Dermis lymphatic vessel endothelial cell (primary cell): ENCODE data around the gene SMC3. TPM values are rescaled to one million over a fixed set of nuclear protein-coding genes. Genes with fewer than 3 reads are reported as not detected.

Source experiments
- total RNA-seq: library from RNA; depleted of rRNA; stranded (reverse); fragments of >200 nt; gene quantifications from 2 replicates; pipeline ENCODE4 v1.2.1, GENCODE V29; 2014

Gene SMC3
- total RNA-seq: 18.7 and 27.1 TPM in 2 replicates

DNA sequence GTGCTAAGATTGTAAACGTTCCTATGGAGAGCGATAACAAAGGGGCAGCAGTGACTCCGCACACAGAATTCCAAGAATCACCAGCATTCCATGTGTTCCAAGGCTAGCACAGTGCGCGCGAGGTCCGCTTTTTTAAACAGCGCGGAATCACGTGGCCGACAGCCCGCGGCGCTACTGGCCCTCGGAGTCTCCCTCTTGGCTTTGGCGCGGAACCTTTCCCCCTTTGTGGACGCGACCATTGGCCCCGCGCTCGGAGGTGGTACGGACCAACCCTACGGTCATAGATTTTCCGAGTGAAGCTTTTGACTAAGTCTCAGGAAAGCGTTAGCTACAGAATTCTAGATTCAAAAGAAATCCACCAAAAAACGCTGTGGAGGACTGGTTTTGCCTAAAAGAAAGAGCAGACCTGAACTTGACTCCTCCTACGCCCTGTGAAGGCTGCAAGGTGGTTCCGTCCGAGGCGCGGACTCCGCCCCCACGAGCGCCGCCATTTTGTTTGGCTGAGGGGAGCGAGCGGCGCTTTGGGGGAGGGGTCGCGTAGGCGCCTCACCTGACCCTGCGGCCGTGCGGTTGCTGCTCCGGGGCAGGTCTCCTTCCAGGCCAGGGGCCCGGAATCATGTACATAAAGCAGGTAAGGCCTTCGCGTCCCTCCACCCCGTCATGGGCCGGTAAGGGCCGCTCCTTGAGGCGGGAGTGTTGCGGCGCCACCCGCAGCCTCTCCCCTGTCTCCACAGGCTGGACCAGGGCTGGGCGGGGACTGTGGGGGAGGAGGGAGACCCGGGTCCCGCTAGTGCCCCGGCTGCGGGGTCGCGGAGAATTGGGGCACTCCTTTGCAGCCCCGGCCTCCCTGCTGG lies at the start of gene SMC3:
SMC3 (plus strand) TSS at position 495 of the 854 bp plus-strand sequence; CDS start at position 617, 122 bp downstream.

DNA sequence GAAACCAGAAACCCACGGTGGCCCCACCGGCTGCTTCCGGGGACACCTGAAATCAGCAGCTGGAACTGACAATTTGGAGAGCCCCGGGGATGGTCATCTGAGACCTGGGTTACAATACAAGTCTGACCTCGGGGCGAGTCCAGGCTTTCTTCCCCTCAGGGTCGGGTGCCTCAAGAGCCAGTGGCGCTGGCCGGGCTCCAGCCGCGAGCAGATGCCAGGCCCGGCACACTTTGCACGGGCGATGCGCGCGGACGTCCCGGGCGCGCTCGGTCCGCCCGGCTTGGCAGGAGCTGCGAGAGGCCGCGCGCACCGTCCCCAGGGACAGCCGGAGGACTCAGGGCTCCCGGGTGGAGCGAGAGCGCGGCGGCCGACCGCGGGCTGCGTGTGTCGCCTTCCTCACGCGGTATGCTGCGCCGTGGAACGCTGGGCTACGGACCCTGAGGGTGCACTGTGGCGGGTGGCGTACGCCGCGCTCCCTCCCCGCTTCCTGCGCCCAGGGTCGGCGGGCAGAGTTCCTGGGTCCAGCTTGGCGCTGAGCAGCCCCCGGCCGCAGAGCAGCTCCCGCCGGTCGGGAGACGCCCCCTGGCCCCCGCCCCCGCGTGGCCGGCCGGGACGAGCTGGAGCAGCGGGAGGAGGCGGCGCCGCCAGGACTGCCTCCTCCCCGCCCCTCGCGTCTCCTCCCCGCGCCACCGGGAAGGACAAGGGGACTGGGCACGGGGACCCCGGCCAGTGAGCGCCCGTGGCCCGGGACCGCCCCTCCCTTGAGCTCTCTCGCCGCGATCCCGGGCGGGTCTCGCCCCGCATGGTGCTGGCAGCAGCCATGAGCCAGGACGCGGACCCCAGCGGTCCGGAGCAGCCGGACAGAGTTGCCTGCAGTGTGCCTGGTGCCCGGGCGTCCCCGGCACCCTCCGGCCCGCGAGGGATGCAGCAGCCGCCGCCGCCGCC lies 76.4 kb downstream of the SMC3 start, which contains the start of gene RBM20:
RBM20 (plus strand) TSS at position 684 of the 945 bp plus-strand sequence; CDS start at position 803, 119 bp downstream.

Other genes starting within 250 kb of the SMC3 start
- gene DUSP5, start 69.8 kb upstream of the SMC3 start, total RNA-seq: 47.5 and 54.9 TPM in 2 replicates
- gene RBM20, start 76.6 kb downstream of the SMC3 start, total RNA-seq: 1.1 and 1.6 TPM in 2 replicates